Islet of Langerhans (tissue), 1 donor: ENCODE measurements around the gene BTN1A1.
"Not testable (repeated sequence)": the region's sequence is repeated elsewhere in the genome, so short reads cannot be mapped to it uniquely, and the experiment has no call there.

Experiments used
- FAIRE-seq: peaks from one replicate; lab custom pipeline; 2011; peaks lifted over from hg19 to GRCh38; lab: Jason Lieb, UNC

Gene BTN1A1

DNA sequence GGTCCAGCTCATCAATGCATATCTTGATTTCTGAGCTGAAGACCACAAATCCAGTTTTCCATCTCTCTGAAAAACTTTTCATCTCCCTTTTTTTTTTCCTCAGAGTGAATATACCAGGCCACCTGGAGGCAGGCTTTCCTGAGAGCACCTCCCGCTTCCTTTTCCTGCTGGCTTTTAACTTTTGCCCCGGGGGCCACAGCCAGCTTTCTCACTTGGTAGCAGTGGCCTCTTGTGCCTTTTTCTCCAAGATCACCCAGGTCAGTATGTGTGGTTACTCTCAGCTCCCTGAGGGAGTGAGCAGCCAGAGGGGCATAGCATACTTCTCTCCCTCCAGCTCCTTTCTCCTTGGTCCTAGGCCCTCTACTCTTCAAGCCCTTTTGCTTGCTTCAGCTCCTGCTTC, at the start of gene BTN1A1:
Gene BTN1A1, plus strand, starts transcription at position 202 of the 400 bp plus-strand sequence. CDS start 984 bp downstream, outside the sequence.
- no peak for FAIRE-seq

DNA sequence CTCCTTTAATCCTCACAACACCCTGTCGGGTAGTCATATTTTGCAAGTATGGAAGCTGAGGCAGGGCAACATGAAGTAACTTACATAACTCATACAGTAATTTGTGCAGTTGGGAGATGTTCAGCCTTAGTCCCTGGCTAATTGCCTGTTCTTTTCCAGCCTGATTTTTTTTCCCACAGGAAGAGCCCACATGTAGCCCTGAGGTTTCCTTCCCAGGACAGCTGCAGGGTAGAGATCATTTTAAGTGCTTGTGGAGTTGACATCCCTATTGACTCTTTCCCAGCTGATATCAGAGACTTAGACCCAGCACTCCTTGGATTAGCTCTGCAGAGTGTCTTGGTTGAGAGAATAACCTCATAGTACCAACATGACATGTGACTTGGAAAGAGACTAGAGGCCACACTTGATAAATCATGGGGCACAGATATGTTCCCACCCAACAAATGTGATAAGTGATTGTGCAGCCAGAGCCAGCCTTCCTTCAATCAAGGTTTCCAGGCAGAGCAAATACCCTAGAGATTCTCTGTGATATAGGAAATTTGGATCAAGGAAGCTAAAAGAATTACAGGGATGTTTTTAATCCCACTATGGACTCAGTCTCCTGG, 47.4 kb upstream of the BTN1A1 start:
- no peak for FAIRE-seq

DNA sequence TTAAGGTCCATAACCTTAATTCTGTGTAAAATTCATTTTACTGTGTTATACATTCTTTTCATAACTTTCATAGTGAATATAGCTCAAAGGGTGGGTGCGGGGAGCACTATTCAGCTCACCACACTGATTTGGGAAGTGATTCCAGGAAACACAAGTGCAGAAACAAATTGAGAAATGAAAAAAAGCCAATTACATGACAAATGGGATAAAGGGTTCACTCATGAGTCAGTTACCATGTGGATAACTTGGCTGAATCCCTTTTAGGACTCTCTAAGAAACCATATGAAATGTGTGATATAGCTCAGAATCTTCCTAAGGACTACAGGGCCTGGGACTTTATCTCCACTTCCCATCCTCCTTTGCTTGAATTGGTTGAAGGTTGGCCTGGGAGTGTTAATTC, 45.5 kb upstream of the BTN1A1 start:
- FAIRE-seq = no peak

- no peak for FAIRE-seq
Observed at GRCh38 chr6:26455357-26455970, 44.6 kb upstream of the BTN1A1 start.

DNA sequence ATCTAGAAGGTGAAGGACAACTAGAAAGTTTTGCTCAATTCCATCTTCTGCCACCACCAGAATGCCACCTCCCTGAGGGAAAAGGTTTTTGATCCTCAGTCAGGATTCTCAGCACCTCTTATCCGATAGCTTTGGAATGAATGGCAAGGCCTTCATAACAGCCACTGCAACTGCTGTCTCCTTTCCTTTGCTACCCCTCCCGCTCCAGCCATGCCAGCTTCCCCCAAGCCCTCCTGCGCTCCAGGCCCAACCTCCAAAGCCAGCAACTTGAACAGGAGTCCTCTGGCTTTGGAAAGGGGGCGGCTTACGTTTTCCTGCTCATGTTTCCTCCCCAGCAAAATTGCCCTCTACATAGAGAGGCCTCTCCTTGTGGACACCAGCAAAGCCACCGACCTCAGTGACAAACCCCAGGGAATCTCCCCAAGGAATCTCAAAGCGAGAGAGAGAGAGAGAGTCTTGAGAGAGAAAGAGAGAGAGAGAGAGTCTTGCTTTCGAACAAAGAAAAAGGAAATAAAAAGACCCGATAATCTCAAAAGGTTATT, 42.8 kb upstream of the BTN1A1 start:
- no peak for FAIRE-seq

GRCh38 chr6:26457806-26458688, 42.1 kb upstream of the BTN1A1 start, which contains the start of gene BTN2A1:
Gene BTN2A1 (plus strand): TSS chr6:26457955. CDS start chr6:26458637, 682 bp downstream.
- FAIRE-seq = peak; percentile 98

GRCh38 chr6:26459023-26459810, 40.9 kb upstream of the BTN1A1 start:
- no peak for FAIRE-seq

DNA sequence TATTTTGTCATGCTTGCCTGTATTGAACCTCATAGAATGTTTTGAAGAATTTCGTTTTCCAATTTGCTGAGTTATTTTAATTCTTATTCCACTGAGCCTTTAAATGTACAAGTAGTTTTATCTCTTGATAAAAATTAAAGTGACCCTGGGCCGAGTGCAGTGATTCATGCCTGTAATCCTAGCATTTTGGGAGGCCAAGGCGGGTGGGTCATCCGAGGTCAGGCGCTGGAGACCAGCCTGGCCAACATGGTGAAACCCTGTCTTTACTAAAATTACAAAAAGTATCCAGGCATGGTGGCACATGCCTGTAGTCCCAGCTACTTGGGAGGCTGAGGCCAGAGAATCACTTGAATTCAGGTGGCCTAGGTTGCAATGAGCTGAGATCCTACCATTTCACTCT, 38.8 kb upstream of the BTN1A1 start:
- not testable (repeated sequence) for FAIRE-seq

DNA sequence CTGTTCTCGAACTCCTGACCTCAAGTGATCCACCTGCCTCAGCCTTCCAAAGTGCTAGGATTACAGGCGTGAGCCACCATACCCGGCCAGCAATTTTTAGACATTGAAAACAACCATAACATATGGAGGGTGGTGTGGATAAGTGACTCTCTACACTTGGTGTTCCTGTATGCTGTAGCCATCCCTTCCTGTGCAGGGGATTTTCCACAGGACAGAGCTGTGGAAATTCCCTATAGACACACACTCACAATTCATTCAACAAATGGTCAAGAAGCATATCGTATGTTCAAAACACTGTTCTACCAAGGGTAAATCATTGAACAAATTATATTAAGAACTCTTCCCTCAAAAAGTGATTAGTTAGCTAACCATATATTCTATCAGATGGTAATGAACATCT, 36.1 kb upstream of the BTN1A1 start:
- no peak for FAIRE-seq

- no peak for FAIRE-seq
Observed at GRCh38 chr6:26464416-26465131, 35.5 kb upstream of the BTN1A1 start.

- no peak for FAIRE-seq
Observed at GRCh38 chr6:26465776-26466175, 34.3 kb upstream of the BTN1A1 start.

DNA sequence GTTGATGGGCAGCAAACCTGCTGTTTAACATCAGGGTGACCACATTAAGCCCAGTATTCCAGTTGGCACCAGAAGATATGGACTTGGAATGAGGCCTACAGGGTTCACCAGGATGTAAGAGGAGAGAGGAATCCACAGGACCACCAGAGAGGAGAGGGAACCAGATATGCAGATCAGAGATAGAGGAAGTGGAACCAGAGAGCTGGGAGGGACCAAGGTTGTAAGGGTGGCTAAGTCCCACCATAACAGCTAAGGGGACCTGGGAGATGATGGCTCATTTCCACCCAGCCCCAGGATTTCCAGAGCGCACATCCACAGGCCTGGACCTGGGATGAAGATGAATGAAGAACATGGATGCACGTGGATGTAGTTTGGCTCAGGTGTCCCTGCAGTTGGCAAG, 31.3 kb upstream of the BTN1A1 start:
- no peak for FAIRE-seq

GRCh38 chr6:26470643-26471042, 29.5 kb upstream of the BTN1A1 start:
- FAIRE-seq = no peak

- FAIRE-seq = no peak
Observed at GRCh38 chr6:26471970-26472369, 28.1 kb upstream of the BTN1A1 start.

DNA sequence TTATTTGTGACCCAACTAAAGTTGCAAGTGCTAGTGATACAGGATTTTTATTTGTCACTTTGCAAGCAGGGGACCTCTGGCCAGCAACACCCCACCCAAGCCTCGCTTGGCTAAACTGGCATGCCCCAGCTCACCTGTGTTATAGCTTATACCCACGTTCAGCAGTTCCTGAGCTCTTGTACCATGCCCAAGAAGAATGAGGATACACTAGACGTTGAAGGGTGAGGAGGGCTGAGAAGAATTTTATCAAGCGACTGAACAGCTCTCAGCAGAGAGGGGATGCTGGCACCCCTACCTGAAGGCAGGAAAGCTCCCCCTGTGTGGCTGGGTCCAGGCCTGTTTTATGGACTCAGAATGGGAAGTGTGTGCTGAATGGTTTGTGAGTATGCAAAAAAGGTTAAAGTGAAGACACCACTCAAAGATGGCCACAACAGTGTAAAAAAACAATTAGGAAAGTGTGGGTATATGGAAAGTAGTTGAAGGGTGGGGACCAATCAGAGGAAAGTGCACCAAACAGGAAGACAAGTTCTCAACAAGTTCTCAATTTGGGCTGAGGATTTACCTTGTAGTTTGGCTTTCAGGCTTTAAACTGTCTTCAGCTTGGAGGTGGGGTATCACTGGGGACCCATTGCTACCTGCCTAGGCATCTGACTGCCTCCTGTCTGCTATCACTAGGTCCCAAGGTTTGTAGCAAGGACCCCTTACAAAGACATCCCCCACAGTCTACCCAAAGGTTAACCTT, 27.4 kb upstream of the BTN1A1 start:
- no peak for FAIRE-seq

- FAIRE-seq = no peak
Observed at GRCh38 chr6:26473429-26473757, 26.7 kb upstream of the BTN1A1 start.

GRCh38 chr6:26473758-26474438, 26.2 kb upstream of the BTN1A1 start:
- peak; percentile 49 for FAIRE-seq

DNA sequence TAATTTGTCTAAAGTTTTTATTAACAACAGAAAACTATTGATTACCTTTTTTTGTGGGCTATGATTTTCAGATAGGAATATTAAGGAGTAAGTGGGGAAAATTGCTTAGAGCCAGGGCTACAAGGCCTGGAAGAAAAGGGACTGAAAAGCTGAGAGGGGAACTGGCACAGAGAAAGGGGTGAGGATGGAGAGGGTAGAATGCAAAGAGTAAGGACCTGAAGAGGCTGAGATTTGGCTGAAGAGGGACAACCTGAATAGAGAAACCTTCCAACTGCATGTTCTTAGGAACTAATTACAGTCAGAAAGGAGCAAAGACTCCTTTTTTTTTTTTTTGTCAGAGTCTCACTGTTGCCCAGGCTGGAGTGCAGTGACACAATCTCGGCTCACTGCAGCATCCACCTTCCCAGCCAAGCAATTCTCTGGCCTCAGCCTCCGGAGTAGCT, 25.6 kb upstream of the BTN1A1 start:
- no peak for FAIRE-seq

DNA sequence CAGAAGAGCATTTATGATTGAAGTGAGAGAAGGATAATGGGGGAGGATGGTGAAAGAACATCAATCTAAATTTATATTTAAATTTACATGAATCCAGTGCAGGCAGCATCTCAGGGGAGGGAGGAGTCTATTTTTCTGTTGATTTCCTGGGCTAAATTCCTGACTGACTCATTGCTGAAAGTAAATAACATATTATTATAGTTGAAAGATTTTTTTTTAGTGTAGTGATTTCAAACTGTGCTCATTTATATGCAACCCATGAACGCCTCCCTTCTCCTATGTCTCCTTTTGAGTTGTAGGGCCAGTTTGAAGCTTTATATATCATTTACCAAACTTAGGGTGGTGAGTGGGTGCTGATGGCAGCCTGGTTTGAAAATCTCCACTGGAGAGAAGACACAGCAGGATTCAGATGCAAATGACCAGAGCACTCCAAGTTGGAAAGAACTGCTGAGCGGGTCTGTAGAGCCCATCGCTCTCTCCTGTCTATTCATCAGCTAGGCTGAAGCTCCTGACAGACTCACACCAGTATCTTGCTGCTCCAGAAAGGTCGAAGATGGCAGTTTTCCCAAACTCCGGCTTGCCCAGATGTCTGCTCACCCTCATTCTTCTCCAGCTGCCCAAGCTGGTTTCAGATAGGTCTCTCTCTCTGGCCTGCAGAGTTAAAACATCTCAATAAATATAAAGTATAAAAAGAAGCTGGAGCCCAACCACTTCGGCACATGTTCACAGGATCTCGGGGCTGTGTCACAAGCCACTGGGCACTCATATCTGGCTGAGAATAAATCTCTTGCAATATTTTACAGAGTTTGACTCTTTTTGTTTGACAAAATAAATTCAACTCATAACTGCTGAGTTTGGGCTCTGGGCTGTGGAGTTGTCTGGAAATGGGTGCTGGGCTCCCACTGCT, 24.0 kb upstream of the BTN1A1 start:
- FAIRE-seq = no peak
